ENCODE measurements around the gene CISD1.
"Not testable (repeated sequence)": the region's sequence is repeated elsewhere in the genome, so short reads cannot be mapped to it uniquely, and the experiment has no call there.

DNA sequence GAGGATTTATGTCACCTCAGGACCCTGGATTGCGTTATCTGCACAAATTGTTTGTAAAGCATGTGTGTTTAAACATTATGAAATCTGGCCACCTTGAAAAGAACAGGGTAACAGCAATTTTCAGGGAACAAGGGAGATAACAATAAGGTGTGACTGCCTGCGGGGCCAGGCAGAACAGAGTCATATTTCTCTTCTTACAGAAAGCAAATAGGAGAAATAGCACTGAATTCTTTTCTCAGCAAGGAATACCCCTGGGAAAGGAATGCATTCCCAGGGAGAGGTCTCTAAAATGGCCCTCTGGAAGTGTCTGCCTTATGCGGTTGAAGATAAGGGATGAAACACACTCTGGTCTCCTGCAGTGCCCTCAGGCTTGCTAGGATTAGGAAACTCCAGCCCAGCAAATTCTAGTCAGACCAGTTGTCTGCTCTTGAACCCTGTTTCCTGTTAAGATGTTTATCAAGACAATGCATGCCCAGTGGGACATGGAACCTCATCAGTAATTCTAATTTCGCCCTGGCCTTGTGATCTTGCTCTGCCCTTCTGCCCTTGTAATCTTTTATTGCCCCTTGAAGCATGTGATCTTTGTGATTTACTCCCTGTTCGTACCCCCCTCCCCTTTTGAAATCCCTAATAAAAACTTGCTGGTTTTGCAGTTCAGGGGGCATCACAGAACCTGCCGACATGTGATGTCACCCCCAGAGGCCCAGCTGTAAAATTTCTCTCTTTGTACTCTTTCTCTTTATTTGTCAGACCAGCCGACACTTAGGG is 12.8 kb upstream of the CISD1 start:
- TF ChIP-seq CTBP1 (IDR thresholded peaks at IDR 0.05; ENCODE audit: borderline replicate concordance); ZBTB34 (CRISPR knock-in tag; IDR thresholded peaks at IDR 0.05); CBX2 (IDR thresholded peaks at IDR 0.05; ENCODE audit: insufficient read depth, low read length, poor library complexity, severe bottlenecking); SIN3B (IDR thresholded peaks at IDR 0.05; ENCODE audit: low read depth); RBBP5 (IDR thresholded peaks at IDR 0.05; ENCODE audit: borderline replicate concordance, insufficient read depth, low read length, poor library complexity, severe bottlenecking); ELF1 (tag; IDR thresholded peaks at IDR 0.05); MAFK (IDR thresholded peaks at IDR 0.05; ENCODE audit: low read length); ZSCAN29 (IDR thresholded peaks at IDR 0.05); RCOR1 (IDR thresholded peaks at IDR 0.05; ENCODE audit: borderline replicate concordance in 1 of 2, low read depth in 2 of 2, low read length in 2 of 2); FOXJ2 (tag; IDR thresholded peaks at IDR 0.05): not testable (repeated sequence)
